Measurements from ENCODE around the gene KHDC4.

Gene KHDC4

GRCh38 chr1:155934097-155934935, at the start of gene KHDC4:
TSS of gene KHDC4 (minus strand) at chr1:155934413. CDS start at chr1:155934373, 40 bp downstream.
- Histone ChIP-seq H3K27me3 (ENCODE audit: control insufficient read depth, insufficient read depth, low read length) (no peaks in the 10 kb centered on the region), H2AFZ (peak within 1 kb of the TSS; percentile 95), H3K4me2 (ENCODE audit: low read length) (peak within 1 kb of the TSS; percentile 99), H3K4me3 (ENCODE audit: low read depth, low read length) (peak within 1 kb of the TSS; percentile 100), H3K79me2 (peaks cover 22% of the 10 kb centered on the region), H3K9me3 (ENCODE audit: control insufficient read depth, low read length) (no peaks in the 10 kb centered on the region), H3K4me1 (peaks cover 2% of the 10 kb centered on the region), H3K9ac (peak within 1 kb of the TSS; percentile 28), H3K27ac (peak within 1 kb of the TSS; percentile 91), H3K36me3 (ENCODE audit: control insufficient read depth, insufficient read depth, low read length) (no peaks in the 10 kb centered on the region)
- TF ChIP-seq CTCF (IDR thresholded peaks at IDR 0.05): no peak

GRCh38 chr1:155983191-155984024, 49.2 kb upstream of the KHDC4 start:
- TF ChIP-seq CTCF (IDR thresholded peaks at IDR 0.05): no peak
- H3K4me3 ChIP-seq (ENCODE audit: low read depth, low read length): no peak overlapping the region
- no peaks in the 10 kb centered on the region for H3K9me3 ChIP-seq (ENCODE audit: control insufficient read depth, low read length)
- H3K36me3 ChIP-seq (ENCODE audit: control insufficient read depth, insufficient read depth, low read length): no peaks in the 10 kb centered on the region
- H3K4me2 ChIP-seq (ENCODE audit: low read length): peak overlapping the region; percentile 64
- no peaks in the 10 kb centered on the region for H3K27me3 ChIP-seq (ENCODE audit: control insufficient read depth, insufficient read depth, low read length)
- H2AFZ ChIP-seq: peak overlapping the region; percentile 61
- H3K27ac ChIP-seq: peak overlapping the region; percentile 60
- H3K4me1 ChIP-seq: peaks cover 26% of the 10 kb centered on the region
- H3K79me2 ChIP-seq: no peaks in the 10 kb centered on the region
- no peak overlapping the region for H3K9ac ChIP-seq

- Histone ChIP-seq H2AFZ (no peak overlapping the region), H3K27ac (no peak overlapping the region), H3K79me2 (no peaks in the 10 kb centered on the region), H3K9ac (no peak overlapping the region), H3K27me3 (ENCODE audit: control insufficient read depth, insufficient read depth, low read length) (no peaks in the 10 kb centered on the region), H3K4me1 (peaks cover 26% of the 10 kb centered on the region), H3K36me3 (ENCODE audit: control insufficient read depth, insufficient read depth, low read length) (no peaks in the 10 kb centered on the region), H3K4me2 (ENCODE audit: low read length) (no peak overlapping the region), H3K4me3 (ENCODE audit: low read depth, low read length) (no peak overlapping the region), H3K9me3 (ENCODE audit: control insufficient read depth, low read length) (no peaks in the 10 kb centered on the region)
- no peak for TF ChIP-seq CTCF (IDR thresholded peaks at IDR 0.05)
Observed at GRCh38 chr1:155982106-155982505, 47.9 kb upstream of the KHDC4 start.

GRCh38 chr1:155981266-155982088, 47.3 kb upstream of the KHDC4 start:
- no peak overlapping the region for H3K9ac ChIP-seq
- H3K79me2 ChIP-seq: no peaks in the 10 kb centered on the region
- H2AFZ ChIP-seq: no peak overlapping the region
- no peaks in the 10 kb centered on the region for H3K27me3 ChIP-seq (ENCODE audit: control insufficient read depth, insufficient read depth, low read length)
- no peaks in the 10 kb centered on the region for H3K36me3 ChIP-seq (ENCODE audit: control insufficient read depth, insufficient read depth, low read length)
- no peak for TF ChIP-seq CTCF (IDR thresholded peaks at IDR 0.05)
- H3K4me1 ChIP-seq: peaks cover 26% of the 10 kb centered on the region
- peak overlapping the region; percentile 15 for H3K27ac ChIP-seq
- H3K9me3 ChIP-seq (ENCODE audit: control insufficient read depth, low read length): no peaks in the 10 kb centered on the region
- peak overlapping the region; percentile 25 for H3K4me2 ChIP-seq (ENCODE audit: low read length)
- no peak overlapping the region for H3K4me3 ChIP-seq (ENCODE audit: low read depth, low read length)
